HG02588 (cell line): ENCODE results near the gene IDUA.
"Not testable (repeated sequence)": the region's sequence is repeated elsewhere in the genome, so short reads cannot be mapped to it uniquely, and the experiment has no call there.

Experiments
- ATAC-seq: cut with Tn5 transposase; IDR thresholded peaks from one replicate; pipeline ENCODE4 v1.9.1; 2021; ENCODE audit warnings: mild to moderate bottlenecking, moderate library complexity; ENCODE audit not compliant: unreplicated experiment

IDUA gene

DNA sequence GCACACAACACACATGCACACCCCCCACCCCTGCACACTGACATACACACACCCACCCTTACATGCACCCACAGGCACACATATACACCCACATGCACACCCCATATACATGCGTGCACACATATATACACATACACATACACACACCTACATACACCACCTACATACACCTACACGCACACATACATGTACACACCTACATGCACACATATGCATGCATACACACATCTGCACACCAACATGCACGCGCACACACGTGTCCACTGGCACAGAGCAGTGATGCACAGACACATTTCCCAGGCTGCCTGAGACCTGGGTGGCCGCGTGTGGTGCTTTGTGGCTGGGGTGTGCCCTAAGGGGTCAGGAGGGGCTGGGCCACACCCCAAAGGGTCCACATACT, 56.3 kb downstream of the IDUA start:
- ATAC-seq: no peak

DNA sequence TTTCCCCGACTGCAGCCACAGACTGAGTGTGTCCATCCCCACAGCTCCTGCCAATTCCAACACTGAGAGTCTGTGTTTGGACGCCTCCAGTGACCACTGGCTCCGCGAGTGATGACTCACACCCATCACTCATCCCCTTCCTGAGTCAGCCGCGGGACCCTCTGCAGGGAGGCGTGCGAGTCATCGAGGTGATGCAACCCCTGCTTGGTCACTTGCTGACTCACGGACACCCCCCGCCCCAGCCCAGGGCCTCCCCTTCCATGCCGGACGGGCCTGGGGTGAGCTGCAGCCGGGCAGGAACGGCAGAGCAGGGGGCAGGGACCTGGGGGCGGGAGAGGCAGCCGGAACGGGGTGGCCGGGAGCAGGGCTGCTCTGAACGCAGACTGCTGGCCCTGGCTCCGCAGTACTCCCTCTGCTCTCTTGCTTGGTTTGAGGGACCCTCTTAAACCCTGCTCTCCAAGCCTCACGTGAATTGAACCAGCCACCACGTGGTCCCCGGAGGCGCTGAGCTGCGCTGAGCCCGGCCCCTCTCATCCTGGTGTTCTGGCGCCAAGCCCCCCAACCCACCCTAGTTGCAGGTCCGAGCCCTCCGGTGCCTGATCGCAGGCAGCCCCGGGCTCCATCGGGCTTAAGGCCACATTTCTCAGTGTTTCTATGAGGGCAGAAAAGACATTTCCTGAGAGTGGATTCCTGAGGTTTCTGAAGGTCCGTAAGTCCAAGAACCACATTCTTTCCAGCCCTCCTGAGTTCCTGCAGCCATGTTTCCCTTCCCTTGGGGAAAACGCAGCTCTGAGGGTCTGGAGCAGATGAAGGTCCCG, 57.0 kb downstream of the IDUA start:
- no peak for ATAC-seq

DNA sequence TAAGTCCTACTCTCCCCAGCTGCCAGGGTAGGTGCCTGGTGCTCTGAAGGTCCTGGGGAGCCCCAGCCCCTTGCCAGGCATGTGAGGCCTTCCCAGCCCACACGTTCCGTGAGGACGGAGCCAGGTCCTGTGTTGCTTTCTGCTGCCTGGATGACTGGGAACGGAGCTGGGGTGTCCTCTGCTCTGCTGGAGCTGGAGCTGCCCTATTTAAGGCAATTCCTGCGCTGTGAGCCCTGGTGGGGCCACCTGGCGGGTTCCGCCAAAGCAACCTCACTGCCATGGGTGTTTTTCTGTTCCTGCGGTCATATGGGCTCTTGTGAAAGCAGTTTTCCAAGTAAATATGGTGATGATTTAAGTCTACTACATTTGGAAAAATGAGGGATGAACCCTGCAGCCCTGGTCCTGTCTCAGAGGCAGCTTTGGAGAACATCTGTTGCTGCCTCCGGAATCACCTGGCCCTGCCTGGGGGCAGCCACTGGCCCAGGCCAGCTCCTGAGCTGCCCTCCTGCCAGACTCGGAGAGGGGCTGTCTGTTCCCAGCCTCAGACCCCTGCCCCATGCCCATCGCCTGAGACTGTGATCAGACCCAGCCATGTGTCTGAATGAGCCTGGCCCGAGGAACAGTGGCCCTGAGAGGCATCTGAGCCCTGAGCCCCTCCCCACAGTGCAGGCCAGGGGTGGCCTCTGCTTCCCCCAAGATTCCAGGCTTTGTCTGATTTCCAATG, 57.8 kb downstream of the IDUA start:
- no peak for ATAC-seq

DNA sequence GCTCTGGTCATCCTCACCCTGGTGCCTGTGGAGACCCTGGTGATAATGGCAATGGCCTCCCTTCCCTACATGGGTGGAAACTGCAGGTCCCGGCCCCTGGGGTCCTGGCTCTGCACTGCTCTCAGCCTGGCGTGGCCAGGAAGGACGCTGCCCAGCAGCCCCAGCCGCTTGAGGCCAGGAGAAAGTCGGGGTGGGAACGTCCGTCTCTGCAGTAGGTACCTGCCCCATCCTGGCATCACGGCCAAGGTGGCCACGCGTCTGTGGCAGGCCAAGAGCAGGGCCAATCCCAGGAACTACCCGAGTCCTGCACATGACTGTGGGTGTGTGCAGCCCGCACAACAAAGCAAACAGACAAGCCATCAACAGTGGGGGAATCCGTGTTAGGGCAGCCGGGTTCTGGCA, 58.4 kb downstream of the IDUA start:
- ATAC-seq: no peak

DNA sequence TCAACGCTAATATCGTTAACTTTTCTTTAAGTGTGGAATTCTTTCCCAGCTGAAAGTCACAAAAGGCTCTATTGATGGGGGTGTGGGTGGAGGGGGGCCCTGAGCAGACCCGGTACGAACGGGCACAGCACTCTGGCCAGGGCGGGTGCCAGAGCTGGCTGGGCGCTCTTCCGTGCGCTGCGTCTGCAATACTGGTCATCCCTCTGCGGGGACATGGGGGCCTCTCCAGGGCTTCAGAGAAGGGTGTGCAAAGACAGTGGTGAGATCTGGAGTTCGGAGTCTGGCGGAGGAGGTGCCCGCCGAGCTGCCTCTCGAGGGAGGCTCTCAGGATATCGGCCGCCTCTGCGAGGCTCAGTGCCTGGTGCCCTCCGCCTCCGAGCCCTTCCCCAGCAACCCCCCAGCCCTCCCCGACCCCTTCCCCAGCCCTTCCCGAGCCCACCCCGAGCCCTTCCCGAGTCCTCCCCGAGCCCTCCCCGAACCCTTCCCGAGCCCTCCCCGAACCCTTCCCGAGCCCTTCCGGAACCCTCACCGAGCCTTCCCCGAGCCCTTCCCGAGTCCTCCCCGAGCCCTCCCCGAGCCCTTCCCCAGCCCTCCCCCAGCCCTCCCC, 58.9 kb downstream of the IDUA start:
- no peak for ATAC-seq

DNA sequence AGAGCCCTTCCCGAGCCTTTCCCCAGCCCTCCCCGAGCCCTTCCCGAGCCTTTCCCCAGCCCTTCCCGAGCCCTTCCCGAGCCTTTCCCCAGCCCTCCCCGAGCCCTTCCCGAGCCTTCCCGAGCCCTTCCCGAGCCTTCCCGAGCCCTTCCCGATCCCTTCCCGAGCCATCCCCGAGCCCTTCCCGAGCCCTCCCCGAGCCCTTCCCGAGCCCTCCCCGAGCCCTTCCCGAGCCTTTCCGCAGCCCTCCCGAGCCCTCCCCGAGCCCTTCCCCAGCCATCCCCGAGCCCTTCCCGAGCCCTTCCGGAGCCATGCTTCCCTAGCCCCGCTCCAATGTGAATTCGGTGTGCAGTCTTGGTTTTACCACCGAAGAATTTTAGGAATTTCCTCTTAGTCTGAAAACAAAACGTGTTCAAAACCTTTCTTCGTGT, 59.8 kb downstream of the IDUA start:
- not testable (repeated sequence) for ATAC-seq

DNA sequence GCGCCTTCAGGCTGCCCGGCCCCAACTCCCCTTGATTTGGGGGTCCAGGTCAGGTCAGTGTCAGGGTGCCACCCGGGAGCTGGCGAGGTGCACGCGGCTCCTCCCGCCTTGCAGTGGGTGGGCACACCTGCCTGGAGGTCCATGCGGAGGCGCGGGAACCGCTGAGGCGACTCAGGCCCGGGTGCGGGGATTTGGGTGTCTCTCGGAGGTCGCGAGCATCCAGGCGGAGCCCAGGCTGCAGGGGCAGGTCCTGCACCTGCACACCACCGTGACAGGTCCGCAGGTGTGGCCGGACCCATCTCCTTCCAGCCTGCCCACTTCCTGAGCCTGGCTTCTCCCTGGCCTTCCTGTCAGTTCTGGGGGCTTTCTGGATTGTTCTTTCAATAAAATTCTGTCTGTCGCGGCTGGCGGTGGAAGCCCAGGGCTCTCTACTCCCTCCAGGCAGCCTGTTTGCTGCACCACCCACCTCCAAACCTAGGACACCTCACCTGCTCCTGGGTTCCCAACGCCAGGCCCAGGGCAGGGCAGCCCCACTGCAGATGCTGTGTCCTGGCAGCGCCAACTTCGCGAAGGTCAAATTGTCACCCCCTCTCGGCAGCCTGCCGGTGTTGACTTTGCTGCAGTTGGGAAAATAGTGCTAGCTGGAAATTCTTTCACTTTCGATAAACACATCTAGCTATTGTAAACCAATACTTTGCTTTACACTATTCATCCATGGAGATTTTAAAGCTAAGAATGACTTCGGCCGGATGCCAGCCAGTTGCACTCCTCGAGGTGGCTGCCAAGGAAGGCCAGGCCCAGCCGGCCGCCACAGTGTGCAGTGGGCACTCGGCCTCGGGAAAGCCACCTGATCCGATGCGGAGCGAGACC, 60.5 kb downstream of the IDUA start:
- ATAC-seq: no peak

DNA sequence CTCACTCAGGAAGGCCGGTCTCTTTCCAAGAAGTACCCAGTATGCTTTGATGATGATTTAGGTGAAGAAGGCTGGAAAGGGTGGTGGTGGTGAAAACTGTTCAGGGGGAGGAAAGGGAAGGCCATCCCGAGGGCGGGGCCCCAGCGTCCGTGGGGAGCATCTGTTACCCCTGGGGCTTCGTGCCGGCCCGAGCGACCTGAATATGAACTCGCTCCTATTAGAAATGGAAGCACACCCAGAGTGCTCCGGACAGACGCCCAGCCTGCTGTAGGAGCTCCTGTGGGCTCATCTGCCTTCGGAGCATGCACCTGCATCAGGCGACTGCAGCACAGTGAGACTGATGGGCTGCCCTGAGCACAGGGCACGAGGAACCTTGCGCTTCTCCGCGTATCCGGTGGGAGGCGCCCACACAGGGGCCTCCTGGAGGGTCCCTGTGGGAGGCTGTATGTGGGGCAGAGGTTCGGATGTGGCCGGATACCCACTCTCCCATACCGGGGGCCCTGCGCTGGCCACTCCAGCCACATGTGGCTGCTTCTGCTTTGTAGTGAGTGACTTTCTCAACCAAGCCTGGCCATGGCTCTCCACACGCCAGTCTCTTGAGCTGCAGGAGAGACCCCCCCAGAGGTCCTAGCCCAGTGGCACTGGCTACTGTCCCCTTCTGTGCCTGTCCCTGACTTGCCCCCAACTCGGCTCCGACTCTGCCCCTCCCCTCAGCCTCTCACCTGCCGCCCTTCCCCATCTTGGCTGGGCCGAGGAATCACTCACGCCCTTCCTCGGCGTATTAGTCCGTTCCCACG, 61.3 kb downstream of the IDUA start:
- no peak for ATAC-seq

DNA sequence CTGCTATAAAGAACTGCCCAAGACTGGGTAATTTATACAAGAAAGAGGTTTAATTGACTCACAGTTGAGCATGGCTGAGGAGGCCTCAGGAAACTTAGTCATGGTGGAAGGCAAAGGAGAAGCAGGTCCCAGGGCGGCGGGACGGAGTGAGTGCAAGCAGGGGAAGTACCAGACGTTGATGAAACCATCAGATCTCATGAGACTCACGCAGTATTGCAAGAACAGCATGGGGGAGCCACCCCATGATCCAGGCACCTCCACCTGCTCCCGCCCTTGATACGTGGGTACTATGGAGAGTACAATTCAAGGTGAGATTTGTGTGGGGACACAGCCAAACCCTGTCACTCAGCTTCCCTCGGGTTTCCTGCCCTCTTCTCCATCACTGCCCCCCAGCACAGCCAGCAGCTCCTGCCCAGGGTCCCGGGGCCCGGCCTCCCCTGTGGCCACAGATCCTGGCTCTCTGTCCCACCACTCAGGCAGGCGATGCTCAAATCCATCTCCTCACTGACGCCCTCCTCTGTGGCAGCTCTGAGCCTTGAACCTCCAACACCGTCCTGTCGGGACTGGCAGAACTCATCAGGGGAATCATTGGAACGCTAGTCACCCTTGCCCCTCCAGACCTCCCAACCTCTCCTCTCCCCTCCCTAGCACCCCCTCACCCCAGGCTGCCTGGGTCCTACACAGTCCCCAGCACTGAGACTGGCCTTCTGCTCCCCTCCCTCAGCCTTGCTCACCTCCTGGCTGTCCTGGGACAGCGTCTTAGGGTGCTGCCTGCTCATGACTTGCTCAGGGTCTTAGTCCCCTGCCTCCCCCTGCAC, 62.1 kb downstream of the IDUA start:
- ATAC-seq: no peak

DNA sequence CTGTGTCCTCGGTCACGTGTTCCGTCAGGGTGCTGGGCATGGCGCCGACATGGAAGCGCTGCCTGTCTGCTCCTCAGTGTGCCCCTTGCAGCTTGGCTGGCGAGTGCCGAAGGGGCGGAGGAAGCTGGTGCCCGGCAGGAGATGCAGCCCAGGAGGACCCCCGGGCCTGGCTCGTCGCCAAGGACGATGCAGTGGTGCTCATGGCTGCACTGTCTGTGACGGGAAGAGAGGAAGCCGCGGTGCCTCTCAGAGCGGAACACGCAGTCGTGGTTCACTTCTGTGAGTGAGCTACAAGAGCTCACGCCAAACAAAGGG, 62.7 kb downstream of the IDUA start:
- ATAC-seq: no peak

DNA sequence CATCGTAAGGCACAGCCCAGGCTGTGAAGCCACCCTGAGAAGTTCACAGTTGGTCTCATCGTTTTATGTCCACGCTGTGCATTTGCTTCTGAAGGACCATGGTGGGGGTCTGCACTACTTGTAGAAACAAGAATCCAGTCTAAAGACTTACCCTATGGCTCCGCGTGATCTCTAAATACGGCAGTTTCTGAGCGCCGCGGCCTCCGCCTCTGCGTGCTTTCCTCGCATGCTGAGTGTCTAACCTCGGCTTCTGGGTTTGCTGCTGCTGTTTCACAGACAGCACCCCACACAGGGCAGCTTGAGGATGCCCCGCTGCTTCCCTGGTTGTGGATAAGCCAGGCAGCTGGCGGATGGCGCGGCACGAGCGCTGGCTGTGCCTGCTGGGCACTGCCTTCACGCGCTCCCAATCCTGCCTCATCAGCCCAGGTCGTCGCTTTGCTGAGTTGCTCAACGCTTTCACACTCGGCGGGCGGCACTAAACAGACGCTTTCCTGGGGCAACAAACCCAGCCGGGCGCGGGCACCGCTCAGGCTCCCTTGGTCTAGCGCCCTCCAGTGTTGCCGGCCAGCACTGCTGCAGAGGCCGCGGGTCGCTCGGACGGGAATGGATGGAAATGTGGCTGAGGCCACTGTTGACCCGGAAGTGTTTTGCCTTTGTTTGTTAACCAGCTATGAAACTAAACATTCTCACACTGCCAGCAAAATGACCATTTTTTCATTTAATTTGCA, 63.8 kb downstream of the IDUA start:
- ATAC-seq: no peak

DNA sequence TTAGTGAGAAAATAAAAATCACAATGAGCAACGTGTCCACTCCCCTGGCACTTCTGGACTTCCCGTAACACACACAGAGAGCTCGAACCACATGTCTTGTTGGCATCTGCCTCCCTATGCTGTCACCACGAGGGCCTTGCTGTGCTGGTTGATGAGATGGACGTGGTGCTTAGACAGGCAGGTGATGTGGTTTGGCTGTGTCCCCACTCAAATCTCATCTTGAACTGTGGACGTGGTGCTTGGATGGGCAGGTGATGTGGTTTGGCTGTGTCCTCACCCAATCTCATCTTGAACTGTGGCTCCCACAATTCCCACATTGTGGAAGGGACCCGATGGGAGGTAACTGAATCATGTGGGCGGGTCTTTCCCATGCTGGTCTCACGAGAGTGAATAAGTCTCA, 64.6 kb downstream of the IDUA start:
- ATAC-seq: no peak

DNA sequence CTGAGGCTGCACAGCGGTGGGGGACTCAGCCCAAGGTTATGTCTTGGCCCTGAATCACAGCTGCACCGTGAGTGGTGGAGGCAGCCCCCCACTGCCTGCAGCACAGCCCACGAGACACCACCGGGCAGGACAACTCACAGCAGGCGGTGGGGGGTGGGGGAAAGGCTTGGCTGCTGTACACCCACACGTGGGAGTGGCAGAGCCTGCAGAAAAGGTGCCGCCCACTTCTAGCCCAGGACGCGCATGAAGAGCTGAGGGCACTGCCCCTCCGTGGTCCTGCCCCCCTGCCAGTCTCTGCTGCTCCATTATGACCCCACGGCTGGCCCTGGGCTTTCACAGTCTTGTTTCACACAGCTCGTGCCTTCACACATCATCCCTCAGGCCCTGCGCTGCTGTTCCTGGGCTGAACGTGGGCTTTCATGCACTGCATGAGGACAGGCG, 65.4 kb downstream of the IDUA start:
- no peak for ATAC-seq

DNA sequence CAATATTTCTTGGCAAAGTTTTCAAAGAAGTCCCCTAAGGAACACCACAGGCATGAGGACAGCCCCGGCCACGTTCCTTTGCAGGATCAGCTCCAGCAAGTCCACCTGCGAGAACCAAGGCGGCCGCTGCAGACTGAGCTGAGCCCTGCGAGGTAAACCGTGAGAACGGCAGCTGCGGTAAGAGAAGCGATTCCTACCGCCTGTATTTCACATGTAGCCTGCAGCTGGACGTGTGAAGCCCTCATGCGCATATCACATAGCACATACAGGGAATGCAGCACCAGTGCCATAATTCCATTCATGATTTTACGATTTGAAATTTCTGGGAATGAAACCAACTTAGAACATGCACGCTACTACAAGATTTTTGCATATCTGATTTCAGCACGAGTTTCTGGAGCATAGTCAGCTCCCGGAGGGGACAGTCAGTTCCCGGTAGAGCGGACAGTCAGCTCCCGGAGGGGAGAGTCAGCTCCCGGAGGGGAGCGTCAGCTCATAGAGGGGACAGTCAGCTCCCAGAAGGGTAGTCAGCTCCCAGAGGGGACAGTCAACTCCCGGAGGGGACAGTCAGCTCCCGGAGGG, 66.3 kb downstream of the IDUA start:
- ATAC-seq: no peak

DNA sequence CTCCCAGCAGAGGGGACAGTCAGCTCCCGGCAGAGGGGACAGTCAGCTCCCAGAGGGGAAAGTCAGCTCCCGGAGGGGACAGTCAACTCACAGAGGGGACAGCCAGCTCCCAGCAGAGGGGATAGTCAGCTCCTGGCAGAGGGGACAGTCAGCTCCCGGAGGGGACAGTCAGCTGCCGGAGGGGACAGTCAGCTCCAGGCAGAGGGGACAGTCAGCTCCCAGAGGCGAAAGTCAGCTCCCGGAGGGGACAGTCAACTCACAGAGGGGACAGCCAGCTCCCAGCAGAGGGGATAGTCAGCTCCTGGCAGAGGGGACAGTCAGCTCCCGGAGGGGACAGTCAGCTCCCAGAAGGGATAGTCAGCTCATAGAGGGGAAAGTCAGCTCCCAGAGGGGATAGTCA, 67.0 kb downstream of the IDUA start:
- not testable (repeated sequence) for ATAC-seq
